HFF-Myc (cell line): ENCODE results near the gene SERPINF2.

Experiments
- DNase-seq: peaks from one replicate; pipeline ENCODE4 v3.0.0-alpha.2; 2011; ENCODE audit warnings: low read depth; ENCODE audit errors: extremely low read depth
- H3K4me3 ChIP-seq: replicated peaks from 2 replicates; pipeline ENCODE4 v1.5.1; 2011; ENCODE audit warnings: low read depth, mild to moderate bottlenecking, control low read depth, low read length
- TF ChIP-seq, protein P1 (sequence below): IDR thresholded peaks from 2 replicates; pipeline ENCODE4 v1.5.1; 2012; ENCODE audit warnings: mild to moderate bottlenecking, low read depth, low read length, control low read depth; ENCODE audit errors: missing control alignments

SERPINF2 gene

DNA sequence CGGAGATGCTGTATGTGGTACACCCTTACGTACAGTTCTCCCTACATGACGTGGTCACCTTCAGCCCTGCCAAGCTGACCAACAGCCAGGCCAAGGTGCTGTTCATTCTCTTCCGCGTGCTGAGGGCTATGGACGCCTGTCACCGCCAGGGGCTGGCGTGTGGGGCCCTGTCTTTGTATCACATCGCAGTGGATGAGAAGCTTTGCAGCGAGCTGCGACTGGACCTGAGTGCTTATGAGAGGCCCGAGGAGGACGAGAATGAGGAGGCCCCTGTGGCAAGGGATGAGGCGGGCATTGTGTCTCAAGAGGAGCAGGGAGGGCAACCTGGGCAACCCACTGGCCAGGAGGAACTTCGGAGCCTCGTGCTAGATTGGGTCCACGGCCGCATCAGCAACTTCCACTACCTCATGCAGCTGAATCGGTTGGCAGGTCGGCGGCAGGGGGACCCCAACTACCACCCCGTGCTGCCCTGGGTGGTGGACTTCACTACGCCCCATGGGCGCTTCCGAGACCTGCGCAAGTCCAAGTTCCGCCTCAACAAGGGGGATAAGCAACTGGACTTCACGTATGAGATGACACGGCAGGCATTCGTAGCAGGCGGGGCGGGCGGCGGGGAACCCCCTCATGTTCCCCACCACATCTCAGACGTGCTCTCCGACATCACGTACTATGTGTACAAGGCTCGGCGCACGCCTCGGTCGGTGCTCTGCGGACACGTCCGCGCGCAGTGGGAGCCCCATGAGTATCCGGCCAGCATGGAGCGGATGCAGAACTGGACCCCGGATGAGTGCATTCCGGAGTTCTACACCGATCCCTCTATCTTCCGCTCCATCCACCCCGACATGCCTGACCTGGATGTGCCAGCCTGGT lies 16.8 kb upstream of the SERPINF2 start:
- H3K4me3 ChIP-seq, result peak overlapping the region; percentile 58
- TF ChIP-seq, protein P1, sequence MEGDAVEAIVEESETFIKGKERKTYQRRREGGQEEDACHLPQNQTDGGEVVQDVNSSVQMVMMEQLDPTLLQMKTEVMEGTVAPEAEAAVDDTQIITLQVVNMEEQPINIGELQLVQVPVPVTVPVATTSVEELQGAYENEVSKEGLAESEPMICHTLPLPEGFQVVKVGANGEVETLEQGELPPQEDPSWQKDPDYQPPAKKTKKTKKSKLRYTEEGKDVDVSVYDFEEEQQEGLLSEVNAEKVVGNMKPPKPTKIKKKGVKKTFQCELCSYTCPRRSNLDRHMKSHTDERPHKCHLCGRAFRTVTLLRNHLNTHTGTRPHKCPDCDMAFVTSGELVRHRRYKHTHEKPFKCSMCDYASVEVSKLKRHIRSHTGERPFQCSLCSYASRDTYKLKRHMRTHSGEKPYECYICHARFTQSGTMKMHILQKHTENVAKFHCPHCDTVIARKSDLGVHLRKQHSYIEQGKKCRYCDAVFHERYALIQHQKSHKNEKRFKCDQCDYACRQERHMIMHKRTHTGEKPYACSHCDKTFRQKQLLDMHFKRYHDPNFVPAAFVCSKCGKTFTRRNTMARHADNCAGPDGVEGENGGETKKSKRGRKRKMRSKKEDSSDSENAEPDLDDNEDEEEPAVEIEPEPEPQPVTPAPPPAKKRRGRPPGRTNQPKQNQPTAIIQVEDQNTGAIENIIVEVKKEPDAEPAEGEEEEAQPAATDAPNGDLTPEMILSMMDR, result no peak
- no peak for DNase-seq

DNA sequence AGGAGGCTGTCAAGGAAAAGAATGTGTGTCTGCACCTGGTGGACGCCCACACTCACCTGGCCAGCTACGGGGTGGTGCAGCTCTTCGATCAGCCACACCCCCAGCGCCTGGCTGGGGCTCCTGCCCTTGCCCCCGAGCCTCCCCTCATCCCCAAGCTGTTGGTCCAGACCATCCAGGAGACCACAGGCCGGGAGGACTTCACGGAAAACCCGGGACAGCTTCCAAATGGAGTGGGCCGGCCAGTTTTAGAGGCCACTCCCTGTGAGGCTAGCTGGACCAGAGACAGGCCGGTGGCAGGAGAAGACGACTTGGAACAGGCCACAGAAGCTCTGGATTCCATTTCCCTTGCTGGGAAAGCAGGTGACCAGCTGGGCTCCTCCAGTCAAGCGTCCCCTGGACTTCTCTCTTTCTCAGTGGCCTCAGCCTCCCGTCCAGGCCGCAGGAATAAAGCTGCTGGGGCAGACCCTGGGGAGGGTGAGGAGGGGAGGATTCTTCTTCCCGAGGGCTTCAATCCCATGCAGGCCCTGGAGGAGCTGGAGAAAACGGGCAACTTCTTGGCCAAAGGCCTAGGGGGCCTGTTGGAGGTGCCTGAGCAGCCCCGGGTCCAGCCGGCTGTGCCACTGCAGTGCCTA lies 15.9 kb upstream of the SERPINF2 start:
- DNase-seq, result no peak
- no peak overlapping the region for H3K4me3 ChIP-seq
- TF ChIP-seq, protein P1, result no peak

DNA sequence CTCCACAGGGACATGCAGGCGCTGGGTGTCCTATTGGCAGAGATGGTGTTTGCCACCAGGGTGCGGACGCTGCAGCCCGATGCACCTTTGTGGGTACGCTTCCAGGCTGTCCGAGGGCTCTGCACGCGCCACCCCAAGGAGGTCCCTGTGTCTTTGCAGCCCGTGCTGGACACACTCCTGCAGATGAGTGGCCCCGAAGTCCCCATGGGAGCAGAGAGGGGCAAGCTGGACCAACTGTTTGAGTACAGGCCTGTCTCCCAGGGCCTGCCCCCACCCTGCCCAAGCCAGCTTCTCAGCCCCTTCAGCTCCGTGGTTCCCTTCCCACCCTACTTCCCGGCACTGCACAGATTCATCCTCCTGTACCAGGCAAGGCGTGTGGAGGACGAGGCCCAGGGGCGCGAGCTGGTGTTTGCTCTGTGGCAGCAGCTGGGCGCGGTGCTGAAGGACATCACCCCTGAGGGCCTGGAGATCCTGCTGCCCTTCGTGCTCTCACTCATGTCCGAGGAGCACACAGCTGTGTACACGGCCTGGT lies 15.3 kb upstream of the SERPINF2 start:
- TF ChIP-seq, protein P1, result no peak
- H3K4me3 ChIP-seq, result no peak overlapping the region
- DNase-seq, result no peak

DNA sequence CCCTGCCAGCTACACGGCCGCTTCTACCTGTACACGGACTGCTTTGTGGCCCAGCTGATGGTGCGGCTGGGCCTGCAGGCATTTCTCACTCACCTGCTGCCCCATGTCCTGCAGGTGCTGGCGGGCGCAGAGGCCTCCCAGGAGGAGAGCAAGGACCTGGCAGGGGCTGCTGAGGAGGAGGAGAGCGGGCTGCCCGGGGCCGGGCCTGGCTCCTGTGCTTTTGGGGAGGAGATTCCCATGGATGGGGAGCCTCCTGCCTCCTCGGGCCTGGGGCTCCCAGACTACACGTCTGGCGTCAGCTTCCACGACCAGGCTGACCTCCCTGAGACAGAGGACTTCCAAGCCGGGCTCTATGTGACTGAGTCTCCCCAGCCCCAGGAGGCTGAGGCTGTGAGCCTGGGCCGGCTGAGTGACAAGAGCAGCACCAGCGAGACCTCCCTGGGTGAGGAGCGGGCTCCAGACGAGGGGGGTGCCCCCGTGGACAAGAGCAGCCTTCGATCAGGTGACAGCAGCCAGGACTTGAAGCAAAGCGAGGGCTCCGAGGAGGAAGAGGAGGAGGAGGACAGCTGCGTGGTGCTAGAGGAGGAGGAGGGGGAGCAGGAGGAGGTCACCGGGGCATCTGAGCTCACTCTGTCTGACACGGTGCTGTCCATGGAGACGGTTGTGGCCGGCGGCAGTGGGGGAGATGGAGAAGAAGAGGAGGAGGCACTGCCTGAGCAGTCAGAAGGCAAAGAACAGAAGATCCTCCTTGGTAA lies 14.6 kb upstream of the SERPINF2 start:
- no peak for DNase-seq
- TF ChIP-seq, protein P1, result no peak
- H3K4me3 ChIP-seq, result no peak overlapping the region

DNA sequence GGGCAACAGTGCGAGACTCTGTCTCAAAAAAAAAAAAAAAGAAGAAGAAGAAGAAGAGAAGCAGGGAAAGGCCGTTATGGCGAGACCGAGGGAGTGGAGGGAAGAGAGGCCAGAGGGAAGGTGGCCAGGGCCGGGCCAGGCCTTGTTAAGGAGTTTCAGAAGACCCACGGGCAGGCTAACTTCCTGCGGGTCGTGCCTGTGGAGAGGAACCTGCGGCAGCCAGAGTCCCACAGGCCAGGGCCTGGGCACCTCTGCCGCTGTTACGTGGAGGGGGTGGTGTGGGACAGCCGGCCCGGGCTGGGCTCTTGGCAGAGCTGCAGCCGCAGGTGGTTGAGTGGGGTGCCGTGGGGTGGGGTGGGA lies 12.7 kb upstream of the SERPINF2 start:
- no peak for DNase-seq
- no peak overlapping the region for H3K4me3 ChIP-seq
- TF ChIP-seq, protein P1, result no peak

DNA sequence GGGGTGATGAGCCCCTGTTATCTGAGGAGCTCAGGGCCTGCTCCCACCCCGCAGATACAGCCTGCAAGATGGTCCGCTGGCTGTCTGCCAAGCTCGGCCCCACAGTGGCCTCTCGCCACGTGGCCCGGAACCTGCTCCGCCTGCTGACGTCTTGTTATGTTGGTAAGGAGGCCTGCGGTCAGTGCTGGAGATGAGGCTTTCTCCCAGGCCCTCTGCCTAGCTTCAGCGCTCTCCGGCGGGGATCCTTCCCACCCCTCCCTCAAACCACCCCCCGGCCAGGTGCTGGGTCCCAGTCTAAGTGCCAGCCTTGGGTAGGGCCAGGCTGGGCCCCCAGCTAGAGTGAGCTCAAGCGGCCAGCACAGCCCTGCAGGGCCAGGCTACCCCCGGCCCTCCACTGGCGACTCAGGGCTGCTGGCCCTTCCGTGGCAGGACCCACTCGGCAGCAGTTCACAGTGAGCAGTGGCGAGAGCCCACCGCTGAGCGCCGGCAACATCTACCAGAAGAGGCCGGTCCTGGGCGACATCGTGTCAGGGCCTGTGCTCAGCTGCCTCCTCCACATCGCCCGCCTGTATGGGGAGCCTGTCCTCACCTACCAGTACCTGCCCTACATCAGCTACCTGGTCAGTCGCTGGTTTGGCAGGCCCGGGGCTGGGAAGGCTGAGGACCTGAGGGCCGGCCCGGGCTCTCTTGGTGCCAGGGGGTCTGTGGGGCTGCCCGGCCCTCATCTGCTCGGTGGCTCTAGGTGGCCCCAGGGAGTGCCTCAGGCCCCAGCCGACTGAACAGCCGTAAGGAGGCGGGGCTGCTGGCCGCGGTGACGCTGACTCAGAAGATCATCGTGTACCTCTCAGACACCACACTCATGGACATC lies 12.1 kb upstream of the SERPINF2 start:
- H3K4me3 ChIP-seq, result no peak overlapping the region
- TF ChIP-seq, protein P1, result no peak
- no peak for DNase-seq
